ENCODE results near the gene NRG3.

- TF ChIP-seq POLR2AphosphoS5 (IDR thresholded peaks at IDR 0.05; ENCODE audit: low read depth, low read length) = no peak
- TF ChIP-seq POLR2A (IDR thresholded peaks at IDR 0.05; ENCODE audit: low read depth, low read length) = no peak
Measured at GRCh38 chr10:82190432-82191260, 315.7 kb downstream of the NRG3 start.

Data from GM12892 (cell line).